ENCODE results near the gene MORN1. TPM values are rescaled to one million over a fixed set of nuclear protein-coding genes. Genes with fewer than 3 reads are reported as not detected.

Gene MORN1
- total and polyA plus RNA-seq, 2 of the 4 experiments (the other 2 are of a cell fraction), result 3.0 to 4.2 TPM

DNA sequence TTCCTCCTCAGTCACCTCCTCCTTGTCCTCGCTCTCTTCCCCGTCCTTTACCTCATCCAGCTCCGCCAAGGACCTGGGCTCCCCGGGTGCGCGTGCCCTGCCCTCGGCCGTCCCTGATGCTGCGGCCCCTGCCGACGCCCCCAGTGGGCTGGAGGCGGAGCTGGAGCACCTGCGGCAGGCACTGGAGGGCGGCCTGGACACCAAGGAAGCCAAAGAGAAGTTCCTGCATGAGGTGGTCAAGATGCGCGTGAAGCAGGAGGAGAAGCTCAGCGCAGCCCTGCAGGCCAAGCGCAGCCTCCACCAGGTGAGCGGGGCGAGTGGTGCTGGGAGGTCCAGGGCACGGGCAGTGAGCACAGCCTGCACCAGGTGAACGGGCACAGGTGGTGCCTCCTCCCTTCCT lies 87.1 kb downstream of the MORN1 start:
- POLR2A ChIA-PET (ENCODE audit: unreplicated experiment), result interaction anchor here (0.6 kb wide), 1 partner anchor 11 kb away, joined by 4 read pairs; no protein-coding TSS in a partner anchor
- H3K9me3 ChIP-seq (ENCODE audit: control insufficient read depth, insufficient read depth, low read length), result no peaks in the 10 kb centered on the region
- no peak overlapping the region for H2BK20ac ChIP-seq (ENCODE audit: low read depth, low read length)
- no peak overlapping the region for H3K23ac ChIP-seq (ENCODE audit: low read depth, low read length)
- WGBS, 2 experiments (ENCODE audit: extremely low coverage in 2 of 2, insufficient read length in 1 of 2), result 93% methylated on average over 14 of the region's 22 CpGs; no CpG with 5 or more reads in 1 of the 2 experiments
- peaks cover 59% of the 10 kb centered on the region for H3K36me3 ChIP-seq (ENCODE audit: control insufficient read depth, insufficient read depth, low read length)
- H3K56ac ChIP-seq (ENCODE audit: extremely low read depth, insufficient read depth, low read length), result no peak overlapping the region
- H2AK5ac ChIP-seq (ENCODE audit: low read depth, low read length), result no peak overlapping the region
- H4K8ac ChIP-seq (ENCODE audit: low read depth in 2 of 2, low read length in 2 of 2), result no peak overlapping the region
- H4K5ac ChIP-seq (ENCODE audit: low read depth, low read length), result no peak overlapping the region
- in situ Hi-C loops (cut with MboI; ENCODE audit: low sequenced_read_pairs) (no loop called here), intact Hi-C loops (cut with micrococcal nuclease) (no loop called here), dilution Hi-C loops (cut with HindIII; ENCODE audit: low sequenced_read_pairs, unreplicated experiment) (no loop called here)
- no peak for DNase-seq
- no peak overlapping the region for H3K27ac ChIP-seq (ENCODE audit: insufficient read depth, low read length)
- H3K4me1 ChIP-seq (ENCODE audit: control insufficient read depth, insufficient read depth, low read length), result peaks cover 18% of the 10 kb centered on the region
- no peak overlapping the region for H3K4me3 ChIP-seq (ENCODE audit: insufficient read depth, low read depth, low read length)
- H2AFZ ChIP-seq (replicated peaks; ENCODE audit: low read length, poor library complexity), result no peak overlapping the region
- H3K4me2 ChIP-seq (ENCODE audit: low read depth, low read length), result no peak overlapping the region
- no peak for ATAC-seq (ENCODE audit: low read depth)
- H4K91ac ChIP-seq (ENCODE audit: insufficient read depth, low read depth, low read length), result no peak overlapping the region
- BruUV-seq (replicated peaks), result no TSS peak
- no peak overlapping the region for H3K18ac ChIP-seq (ENCODE audit: low read depth, low read length)
- no peak overlapping the region for H2BK5ac ChIP-seq (ENCODE audit: low read depth, low read length, poor library complexity, severe bottlenecking)
- TF ChIP-seq RAD21 (IDR thresholded peaks at IDR 0.05; ENCODE audit: low read length) (no peak), MAFK (IDR thresholded peaks at IDR 0.05; ENCODE audit: low read depth, low read length) (no peak), RCOR1 (IDR thresholded peaks at IDR 0.05; ENCODE audit: insufficient replicate concordance, low read length) (no peak)
- CTCF ChIA-PET, result no interaction called here
- H4K20me1 ChIP-seq (ENCODE audit: insufficient read depth, low read length), result peaks cover 56% of the 10 kb centered on the region
- H3K9me1 ChIP-seq (ENCODE audit: insufficient read depth, low read length), result no peaks in the 10 kb centered on the region; the same call in 1 of the 2 replicates
- no peaks in the 10 kb centered on the region for H3K27me3 ChIP-seq (ENCODE audit: control insufficient read depth, insufficient read depth, low read length)
- peaks cover 5 to 64% of the 10 kb centered on the region in 2 experiments for H3K79me1 ChIP-seq (ENCODE audit: low read depth in 1 of 2, low read length in 2 of 2)
- no peak overlapping the region for H3K14ac ChIP-seq (replicated peaks; ENCODE audit: low read depth, low read length)
- no peak overlapping the region for H2BK120ac ChIP-seq (ENCODE audit: low read depth, low read length)
- H3K4ac ChIP-seq (ENCODE audit: low read depth, low read length), result no peak overlapping the region
- H2BK15ac ChIP-seq (ENCODE audit: low read depth, low read length), result no peak overlapping the region
- H3K9ac ChIP-seq (ENCODE audit: low read depth, low read length), result no peak overlapping the region
- H2AK9ac ChIP-seq (replicated peaks; ENCODE audit: low read depth, low read length, poor library complexity), result no peak overlapping the region

All from IMR-90 (cell line).